SH-SY5Y (cell line): ENCODE results near the gene PREX1.

Source experiments
- GATA2 ChIP-seq: IDR thresholded peaks from 2 replicates; pipeline ENCODE4 v1.6.1; 2011; ENCODE audit warnings: mild to moderate bottlenecking, low read depth, low read length
- GATA3 ChIP-seq: IDR thresholded peaks from 2 replicates; pipeline ENCODE4 v1.6.1; 2011; ENCODE audit warnings: low read depth, mild to moderate bottlenecking, low read length, moderate library complexity

DNA sequence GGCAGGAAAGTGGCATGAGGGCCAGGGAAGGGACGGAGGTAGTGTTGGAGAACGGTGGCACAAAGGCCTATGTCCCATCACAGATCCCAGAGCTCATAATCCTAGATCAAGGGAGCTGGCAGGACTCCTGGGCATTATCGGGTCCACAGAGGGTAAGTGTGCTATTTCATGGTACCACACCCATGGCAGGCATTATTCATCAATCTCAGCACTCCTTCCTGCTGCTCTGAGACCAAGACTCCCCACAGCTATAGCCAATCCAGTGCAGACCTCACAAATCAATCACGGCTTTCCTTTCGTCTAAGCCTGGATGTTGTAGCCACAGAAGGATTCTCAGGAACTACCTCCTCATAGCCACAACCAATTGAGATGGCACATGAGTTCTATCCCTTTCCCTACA, 187.9 kb downstream of the PREX1 start:
- no peak for TF ChIP-seq GATA3
- TF ChIP-seq GATA2, result no peak
